GM10266 (cell line): ENCODE measurements around the gene PDGFD.

Source experiments
- DNase-seq: peaks from one replicate; pipeline ENCODE4 v3.0.0; 2012; ENCODE audit errors: extremely low spot score
- TF ChIP-seq, protein P1 (sequence below): IDR thresholded peaks from 2 replicates; pipeline ENCODE4 v1.5.1; 2012; ENCODE audit warnings: mild to moderate bottlenecking, low read depth; ENCODE audit not compliant: control insufficient read depth, insufficient read depth; ENCODE audit errors: missing control alignments

Gene PDGFD

DNA sequence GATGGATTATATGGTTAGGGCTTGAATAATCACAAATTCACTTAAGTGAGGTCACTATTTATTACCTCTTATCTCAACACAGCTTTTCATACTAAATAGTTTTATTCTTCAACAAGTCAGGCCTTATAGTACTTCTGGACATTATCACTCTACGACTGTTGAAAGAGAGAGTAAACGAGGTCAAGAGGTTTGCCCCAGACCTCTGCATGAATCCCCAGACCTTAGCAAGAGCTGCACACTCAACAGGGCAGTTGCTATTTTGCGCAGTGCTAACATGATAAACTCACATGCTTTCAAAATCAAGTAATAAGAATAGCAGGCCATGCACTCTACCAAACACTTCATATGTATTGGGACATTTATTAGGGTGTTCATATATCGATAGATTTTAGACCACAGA, 67.0 kb downstream of the PDGFD start:
- TF ChIP-seq, protein P1, sequence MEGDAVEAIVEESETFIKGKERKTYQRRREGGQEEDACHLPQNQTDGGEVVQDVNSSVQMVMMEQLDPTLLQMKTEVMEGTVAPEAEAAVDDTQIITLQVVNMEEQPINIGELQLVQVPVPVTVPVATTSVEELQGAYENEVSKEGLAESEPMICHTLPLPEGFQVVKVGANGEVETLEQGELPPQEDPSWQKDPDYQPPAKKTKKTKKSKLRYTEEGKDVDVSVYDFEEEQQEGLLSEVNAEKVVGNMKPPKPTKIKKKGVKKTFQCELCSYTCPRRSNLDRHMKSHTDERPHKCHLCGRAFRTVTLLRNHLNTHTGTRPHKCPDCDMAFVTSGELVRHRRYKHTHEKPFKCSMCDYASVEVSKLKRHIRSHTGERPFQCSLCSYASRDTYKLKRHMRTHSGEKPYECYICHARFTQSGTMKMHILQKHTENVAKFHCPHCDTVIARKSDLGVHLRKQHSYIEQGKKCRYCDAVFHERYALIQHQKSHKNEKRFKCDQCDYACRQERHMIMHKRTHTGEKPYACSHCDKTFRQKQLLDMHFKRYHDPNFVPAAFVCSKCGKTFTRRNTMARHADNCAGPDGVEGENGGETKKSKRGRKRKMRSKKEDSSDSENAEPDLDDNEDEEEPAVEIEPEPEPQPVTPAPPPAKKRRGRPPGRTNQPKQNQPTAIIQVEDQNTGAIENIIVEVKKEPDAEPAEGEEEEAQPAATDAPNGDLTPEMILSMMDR = no peak
- no peak for DNase-seq

DNA sequence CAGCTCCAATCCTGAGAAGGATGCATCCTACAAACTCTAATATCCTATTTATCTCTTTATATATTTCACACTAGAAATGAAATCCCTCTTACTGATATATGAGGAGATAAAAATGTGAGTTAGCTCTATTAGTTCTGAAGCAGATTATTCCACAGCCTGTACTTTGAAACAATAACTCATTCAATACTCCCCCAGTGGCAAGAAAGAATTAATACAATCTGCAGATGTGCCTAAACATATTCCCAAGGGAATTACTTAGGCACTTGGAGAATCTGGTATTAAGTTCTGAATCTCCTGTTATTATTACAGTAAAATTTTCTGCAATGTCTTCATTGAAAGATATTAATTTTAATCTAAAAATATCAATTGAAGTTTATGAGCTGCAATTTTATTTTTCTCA, 68.2 kb downstream of the PDGFD start:
- TF ChIP-seq, protein P1 = no peak
- no peak for DNase-seq

DNA sequence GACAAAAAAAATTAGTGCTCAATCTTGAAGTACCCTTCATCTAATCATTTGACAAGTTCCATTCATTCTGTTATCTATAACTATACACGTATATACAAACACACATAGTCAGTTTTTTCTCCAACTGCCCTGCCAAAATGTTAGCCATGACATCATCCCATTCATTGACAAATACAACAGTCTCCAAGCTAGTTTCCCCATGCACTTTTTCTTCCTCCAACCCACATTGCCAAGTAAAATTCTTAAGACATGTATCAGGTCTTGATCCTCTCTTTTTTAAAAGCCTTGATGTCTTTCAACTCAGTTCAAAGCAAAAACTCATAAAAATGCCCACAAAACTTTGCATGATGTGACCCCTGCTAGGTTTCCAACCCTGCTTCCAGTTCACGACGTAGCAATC, 69.4 kb downstream of the PDGFD start:
- TF ChIP-seq, protein P1 = no peak
- DNase-seq = no peak

DNA sequence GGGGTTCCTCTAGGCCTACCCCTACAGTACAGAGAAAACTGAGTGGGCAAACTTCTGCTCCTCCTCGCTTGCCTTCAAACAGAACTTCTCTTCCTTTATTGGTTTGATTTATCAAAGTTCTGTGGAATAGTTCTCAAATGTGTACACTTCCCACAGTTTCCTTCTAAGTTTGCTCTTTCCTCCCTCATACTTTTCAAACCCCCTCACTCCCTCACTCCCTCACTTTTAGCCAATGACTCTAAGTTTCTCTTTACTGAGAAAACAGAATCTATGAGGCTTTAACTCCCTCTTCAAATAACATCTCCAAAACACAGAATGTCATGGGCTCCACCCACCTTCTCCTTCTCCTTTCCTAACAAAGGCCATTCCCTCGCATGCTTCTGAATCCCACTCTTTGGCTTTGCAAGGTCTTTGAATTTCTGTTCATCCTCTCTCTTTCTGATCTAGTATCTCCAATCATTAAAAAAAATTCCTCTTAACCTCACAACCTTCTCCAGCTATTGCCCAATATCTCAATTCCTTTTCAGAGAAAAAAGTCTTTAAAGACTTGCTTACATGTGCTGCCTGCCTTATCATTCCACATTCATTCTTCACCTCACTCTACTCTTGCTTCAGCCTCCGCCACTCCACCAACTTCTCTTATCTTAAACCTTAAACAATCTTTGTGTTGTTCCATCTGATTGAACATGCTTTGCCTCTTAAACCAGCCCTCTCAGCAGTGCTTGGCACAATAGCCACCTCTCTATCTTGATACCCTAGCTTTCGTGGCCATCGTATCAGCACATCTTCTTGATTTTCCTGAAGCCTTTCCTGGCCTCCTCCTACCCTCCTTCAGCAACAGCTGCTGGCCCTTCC, 70.3 kb downstream of the PDGFD start:
- DNase-seq = no peak
- TF ChIP-seq, protein P1 = no peak

DNA sequence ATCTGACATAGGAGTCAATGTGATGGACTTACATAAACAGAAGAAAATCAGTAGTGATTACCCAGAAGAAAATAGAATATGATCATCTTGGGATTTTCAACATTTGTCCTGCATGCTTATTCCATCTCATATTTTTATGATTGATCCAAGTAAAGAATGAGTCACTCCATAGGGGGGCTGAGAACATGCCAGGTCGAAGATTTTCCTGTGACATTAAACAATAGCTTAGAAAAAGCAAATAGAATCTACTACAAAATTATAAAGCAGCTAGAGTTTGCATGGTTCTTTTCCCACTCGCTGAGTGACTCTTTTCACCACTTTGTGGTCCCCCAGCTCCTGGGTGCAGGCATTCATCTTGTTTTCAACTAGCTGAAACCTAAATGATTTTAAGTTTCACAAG, 71.2 kb downstream of the PDGFD start:
- TF ChIP-seq, protein P1 = no peak
- no peak for DNase-seq

DNA sequence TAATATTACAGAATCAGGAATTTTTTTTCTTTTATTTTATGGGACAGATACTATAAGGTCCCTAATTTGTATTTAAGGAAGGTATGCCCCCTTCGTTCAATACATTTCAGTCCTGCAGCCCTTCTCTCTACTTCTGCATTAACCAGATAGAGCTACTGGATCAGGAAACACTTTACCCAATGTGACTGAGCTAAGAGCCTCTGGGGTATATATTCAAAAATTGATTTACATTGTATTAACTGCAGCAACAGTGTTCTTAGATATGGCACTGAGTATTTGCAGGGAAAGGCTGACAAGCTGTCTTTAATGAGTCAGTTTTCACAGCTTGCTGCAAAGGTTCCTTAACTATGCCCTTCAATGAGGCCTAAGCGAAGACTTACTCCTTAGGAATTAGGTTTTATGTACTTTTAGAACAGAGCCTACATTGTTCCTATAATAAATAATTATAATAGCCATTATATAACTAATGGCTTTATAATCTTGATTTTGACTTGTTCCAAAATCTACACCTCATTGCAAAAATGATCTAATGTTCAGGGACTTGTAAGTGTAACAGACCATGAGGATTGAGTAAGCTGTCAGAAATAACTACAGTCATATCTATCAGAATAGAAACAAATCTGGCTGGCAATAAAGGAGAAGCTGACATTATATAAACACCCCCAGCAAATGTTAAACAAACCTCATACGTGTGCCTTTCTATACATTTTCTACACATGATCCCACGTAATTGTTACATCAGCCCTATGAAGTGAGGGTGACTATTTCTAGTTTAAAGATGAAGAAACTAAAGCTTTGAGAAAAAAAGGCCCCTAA, 72.5 kb downstream of the PDGFD start:
- DNase-seq = no peak
- TF ChIP-seq, protein P1 = no peak

DNA sequence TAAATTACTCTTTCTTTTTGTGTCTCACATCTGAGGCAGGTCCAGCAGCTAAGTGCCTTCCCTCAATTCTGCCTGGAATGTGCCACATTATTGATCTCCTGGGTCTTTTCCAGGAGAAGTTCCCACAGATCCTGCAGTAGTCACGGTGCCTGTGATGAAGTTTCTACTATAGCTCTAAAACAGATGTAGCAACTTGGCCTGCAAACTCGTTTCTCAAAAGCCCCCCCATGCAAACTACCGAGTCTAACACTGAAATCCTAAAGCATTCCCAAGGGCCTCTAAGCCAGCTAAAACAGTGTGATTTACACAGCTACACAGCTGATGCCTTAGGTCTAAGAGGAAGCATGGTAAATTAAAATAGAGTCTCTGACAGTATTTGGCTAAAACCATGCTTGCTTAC, 73.2 kb downstream of the PDGFD start:
- no peak for DNase-seq
- TF ChIP-seq, protein P1 = no peak
